Naive thymus-derived CD4-positive, alpha-beta T cell (primary cell): ENCODE results near the gene KIAA0825. TPM values are rescaled to one million over a fixed set of nuclear protein-coding genes. Genes with fewer than 3 reads are reported as not detected.

Experiments used
- ATAC-seq: fragments of 150-1000 bp; cut with Tn5 transposase; 2 replicates; pipeline ENCODE4 v1.10.0; 2021; ENCODE audit warnings: mild to moderate bottlenecking, moderate library complexity
- CTCF ChIA-PET: fragments of 350-600 bp; sonication (Branson Sonifier 250); formaldehyde crosslinking; loops from one replicate; lab custom pipeline; 2021; ENCODE audit warnings: antibody characterized with exemption; lab: Charles Lee
- POLR2A ChIA-PET: fragments of 350-600 bp; sonication (Branson Sonifier 250); formaldehyde crosslinking; loops from one replicate; lab custom pipeline; 2021; ENCODE audit warnings: antibody characterized with exemption, inconsistent platforms; lab: Charles Lee
- DNase-seq, 9 donors: peaks; one replicate each; pipeline versions ENCODE4 v3.0.0 to v3.0.0-alpha.2; 2020 to 2022; ENCODE audit warnings: mixed read lengths in 1 of 9
- H3K27ac ChIP-seq: one replicate; pipeline ENCODE4 v1.7.0; 2013; ENCODE audit warnings: mild to moderate bottlenecking, low read depth, low read length, moderate library complexity
- H3K27me3 ChIP-seq, 2 donors: one replicate each; pipeline ENCODE4 v1.7.0; 2013; ENCODE audit warnings: low read length in 2 of 2, mild to moderate bottlenecking in 2 of 2, moderate library complexity in 2 of 2; ENCODE audit not compliant: control insufficient read depth in 2 of 2, insufficient read depth in 2 of 2
- H3K36me3 ChIP-seq, 3 experiments: 1 replicate in 2 of 3; 2 replicates in 1 of 3; pipeline ENCODE4 v1.7.0; 2013; ENCODE audit warnings: low read length in 3 of 3, mild to moderate bottlenecking in 3 of 3, moderate library complexity in 1 of 3; ENCODE audit not compliant: insufficient read depth in 3 of 3, control insufficient read depth in 2 of 3
- H3K4me1 ChIP-seq, 2 donors: one replicate each; pipeline ENCODE4 v1.7.0; 2013; ENCODE audit warnings: low read length in 2 of 2, mild to moderate bottlenecking in 2 of 2, moderate library complexity in 1 of 2; ENCODE audit not compliant: control insufficient read depth in 2 of 2, insufficient read depth in 2 of 2
- H3K4me3 ChIP-seq: 2 replicates; pipeline ENCODE4 v1.7.0; 2013; ENCODE audit warnings: mild to moderate bottlenecking, low read length
- H3K9me3 ChIP-seq, 3 experiments: 1 replicate in 2 of 3; 2 replicates in 1 of 3; pipeline ENCODE4 v1.7.0; 2013; ENCODE audit warnings: low read length in 3 of 3; ENCODE audit not compliant: control insufficient read depth in 2 of 3
- H3K27ac Mint-ChIP-seq, 9 donors: one replicate each; pipeline ENCODE4 v1.8.0; 2020 to 2022; ENCODE audit warnings: mixed read lengths in 9 of 9, mild to moderate bottlenecking in 8 of 9, moderate library complexity in 5 of 9, inconsistent platforms in 2 of 9
- H3K27me3 Mint-ChIP-seq, 5 donors: one replicate each; pipeline ENCODE4 v1.8.0; 2021 to 2022; ENCODE audit warnings: mixed read lengths in 5 of 5, mild to moderate bottlenecking in 1 of 5
- H3K36me3 Mint-ChIP-seq, 5 donors: one replicate each; pipeline ENCODE4 v1.8.0; 2020 to 2022; ENCODE audit warnings: mixed read lengths in 5 of 5, mild to moderate bottlenecking in 3 of 5, inconsistent platforms in 1 of 5
- H3K4me1 Mint-ChIP-seq, 7 donors: one replicate each; pipeline ENCODE4 v1.8.0; 2020 to 2022; ENCODE audit warnings: mixed read lengths in 7 of 7, mild to moderate bottlenecking in 3 of 7, inconsistent platforms in 1 of 7
- H3K4me3 Mint-ChIP-seq, 10 donors: one replicate each; pipeline ENCODE4 v1.8.0; 2020 to 2022; ENCODE audit warnings: mild to moderate bottlenecking in 10 of 10, mixed read lengths in 10 of 10, moderate library complexity in 6 of 10, inconsistent platforms in 2 of 10
- H3K9me3 Mint-ChIP-seq, 11 donors: one replicate each; pipeline ENCODE4 v1.8.0; 2020 to 2022; ENCODE audit warnings: mixed read lengths in 11 of 11, mild to moderate bottlenecking in 4 of 11, inconsistent platforms in 1 of 11, moderate library complexity in 1 of 11
- intact Hi-C, 2 donors: fragments of 100-400 bp; cut with micrococcal nuclease; formaldehyde crosslinking; loops; one replicate each; pipeline ENCODE4 v1.15.1; 2023
- polyA plus RNA-seq, 2 donors: library from polyadenylated mRNA; unstranded; fragments of 300-500 nt; fragmentation: Illumina TruSeq; gene quantifications; one replicate each; pipeline ENCODE4 v1.2.3, GENCODE V29; 2021
- total RNA-seq, 6 experiments: library from RNA in 5 of 6; stranded (reverse) in 5 of 6; gene quantifications; 1 replicate in 5 of 6; 2 replicates in 1 of 6; pipeline ENCODE4 v1.2.3 and lab custom pipeline; 2021 to 2026

Gene KIAA0825
- total and polyA plus RNA-seq, 7 experiments from 2014 or later, result 0.38 to 3.2 (median 1.3) TPM

GRCh38 chr5:94396687-94397086 is 221.7 kb downstream of the KIAA0825 start:
- ATAC-seq (no peak), DNase-seq (no peak)
- H3K9me3 Mint-ChIP-seq, result peaks cover 0 to 4% (median 0%) of the 10 kb centered on the region in 11 donors
- H3K27ac Mint-ChIP-seq, result no peak overlapping the region
- H3K4me1 Mint-ChIP-seq, result no peaks in the 10 kb centered on the region
- no peaks in the 10 kb centered on the region for H3K27me3 ChIP-seq
- H3K36me3 Mint-ChIP-seq, result peaks cover 0 to 7% (median 0%) of the 10 kb centered on the region in 5 donors
- H3K36me3 ChIP-seq, result no peaks in the 10 kb centered on the region
- no peak overlapping the region for H3K27ac ChIP-seq
- ChIA-PET POLR2A (no interaction called here), CTCF (no interaction called here)
- no peaks in the 10 kb centered on the region for H3K4me1 ChIP-seq
- H3K4me3 ChIP-seq, result no peak overlapping the region
- intact Hi-C loops, result no loop called here
- peaks cover 0 to 3% (median 0%) of the 10 kb centered on the region in 5 donors for H3K27me3 Mint-ChIP-seq
- no peak overlapping the region for H3K4me3 Mint-ChIP-seq
- H3K9me3 ChIP-seq, result no peaks in the 10 kb centered on the region

DNA sequence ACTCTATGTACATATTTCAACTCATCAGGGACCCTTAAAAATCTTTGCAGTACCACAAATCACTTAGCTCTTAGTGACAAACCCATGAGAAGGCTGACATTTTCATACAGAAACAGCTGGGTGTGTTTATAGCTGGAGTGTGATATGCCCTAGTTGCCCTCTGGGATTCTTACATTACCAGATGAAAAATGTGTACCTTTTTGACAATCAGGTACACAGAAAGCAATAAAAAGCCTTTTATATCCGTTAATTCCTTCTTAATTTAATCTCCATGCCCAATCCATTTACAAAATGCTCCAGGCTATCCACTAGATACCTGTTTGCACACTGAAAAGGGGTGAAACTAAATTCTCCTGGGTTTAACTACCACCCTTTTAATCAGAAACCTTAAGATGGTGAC is 222.9 kb downstream of the KIAA0825 start:
- H3K9me3 Mint-ChIP-seq, result peaks cover 0 to 4% (median 0%) of the 10 kb centered on the region in 11 donors
- H3K4me3 ChIP-seq, result no peak overlapping the region
- no peak overlapping the region for H3K27ac Mint-ChIP-seq
- H3K4me3 Mint-ChIP-seq, result no peak overlapping the region
- H3K36me3 ChIP-seq, result no peaks in the 10 kb centered on the region
- peaks cover 0 to 3% (median 0%) of the 10 kb centered on the region in 5 donors for H3K27me3 Mint-ChIP-seq
- CTCF ChIA-PET, result no interaction called here
- no peaks in the 10 kb centered on the region for H3K4me1 ChIP-seq
- no peak overlapping the region for H3K27ac ChIP-seq
- POLR2A ChIA-PET, result no interaction called here
- H3K27me3 ChIP-seq, result no peaks in the 10 kb centered on the region
- DNase-seq (no peak), ATAC-seq (no peak)
- intact Hi-C loops, result no loop called here
- H3K36me3 Mint-ChIP-seq, result peaks cover 0 to 7% (median 0%) of the 10 kb centered on the region in 5 donors
- H3K4me1 Mint-ChIP-seq, result no peaks in the 10 kb centered on the region
- H3K9me3 ChIP-seq, result no peaks in the 10 kb centered on the region

DNA sequence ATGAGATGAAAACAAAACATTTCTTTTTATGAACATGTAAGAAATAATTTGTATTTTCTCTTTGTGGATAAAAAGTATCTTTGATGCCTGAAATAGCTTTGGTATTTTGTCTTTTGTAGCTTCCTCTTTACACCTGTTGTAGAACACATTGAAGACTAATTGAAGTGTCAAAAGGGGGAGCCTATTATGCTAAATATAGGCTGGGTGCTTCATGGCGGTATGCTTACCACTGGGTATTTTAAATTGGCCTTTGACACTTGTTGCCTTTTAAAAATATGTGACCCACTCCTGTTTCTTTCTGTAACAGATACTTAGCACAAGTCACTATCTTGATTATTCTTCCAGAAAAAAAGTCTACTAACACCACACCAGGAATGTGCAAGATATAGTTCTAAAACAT is 226.4 kb downstream of the KIAA0825 start:
- DNase-seq (no peak), ATAC-seq (no peak)
- no peak overlapping the region for H3K4me3 Mint-ChIP-seq
- POLR2A ChIA-PET, result no interaction called here
- Histone ChIP-seq H3K4me1 (no peaks in the 10 kb centered on the region), H3K36me3 (no peaks in the 10 kb centered on the region), H3K27me3 (no peaks in the 10 kb centered on the region), H3K9me3 (no peaks in the 10 kb centered on the region), H3K27ac (no peak overlapping the region), H3K4me3 (no peak overlapping the region)
- H3K27me3 Mint-ChIP-seq, result no peaks in the 10 kb centered on the region
- peaks cover 0 to 7% (median 0%) of the 10 kb centered on the region in 7 donors for H3K4me1 Mint-ChIP-seq
- peaks cover 0 to 4% (median 0%) of the 10 kb centered on the region in 11 donors for H3K9me3 Mint-ChIP-seq
- peaks cover 0 to 4% (median 0%) of the 10 kb centered on the region in 5 donors for H3K36me3 Mint-ChIP-seq
- no peak overlapping the region for H3K27ac Mint-ChIP-seq
- CTCF ChIA-PET, result no interaction called here
- intact Hi-C loops, result no loop called here

DNA sequence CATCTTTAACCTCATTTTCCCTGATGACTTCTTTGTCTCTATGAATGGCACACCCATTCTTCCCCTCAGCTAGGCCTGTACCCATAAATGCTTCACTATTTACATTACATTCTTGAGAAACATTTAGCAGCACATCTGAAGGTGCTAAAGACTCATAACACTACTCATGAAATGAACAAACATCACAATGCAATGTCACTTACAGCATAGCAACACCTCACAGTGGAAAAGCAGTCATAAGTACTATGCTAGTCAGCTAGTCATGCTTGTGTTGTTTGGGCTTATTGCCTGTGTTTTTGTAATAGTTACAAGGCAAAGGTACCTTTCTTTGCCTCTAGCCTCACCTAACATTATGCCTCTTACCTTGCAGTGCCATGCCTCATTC is 228.9 kb downstream of the KIAA0825 start:
- CTCF ChIA-PET, result no interaction called here
- intact Hi-C loops, result no loop called here
- no peaks in the 10 kb centered on the region for H3K9me3 ChIP-seq
- H3K4me1 Mint-ChIP-seq, result peaks cover 0 to 7% (median 0%) of the 10 kb centered on the region in 7 donors
- no peaks in the 10 kb centered on the region for H3K27me3 Mint-ChIP-seq
- no peak overlapping the region for H3K4me3 ChIP-seq
- ATAC-seq (no peak), DNase-seq (no peak)
- H3K27me3 ChIP-seq, result no peaks in the 10 kb centered on the region
- H3K36me3 Mint-ChIP-seq, result no peaks in the 10 kb centered on the region
- no peak overlapping the region for H3K27ac ChIP-seq
- H3K4me1 ChIP-seq, result no peaks in the 10 kb centered on the region
- peak overlapping the region in 1 of 9 donors; percentile 39 for H3K27ac Mint-ChIP-seq
- no peak overlapping the region for H3K4me3 Mint-ChIP-seq
- peaks cover 0 to 4% (median 0%) of the 10 kb centered on the region in 11 donors for H3K9me3 Mint-ChIP-seq
- POLR2A ChIA-PET, result no interaction called here
- no peaks in the 10 kb centered on the region for H3K36me3 ChIP-seq

DNA sequence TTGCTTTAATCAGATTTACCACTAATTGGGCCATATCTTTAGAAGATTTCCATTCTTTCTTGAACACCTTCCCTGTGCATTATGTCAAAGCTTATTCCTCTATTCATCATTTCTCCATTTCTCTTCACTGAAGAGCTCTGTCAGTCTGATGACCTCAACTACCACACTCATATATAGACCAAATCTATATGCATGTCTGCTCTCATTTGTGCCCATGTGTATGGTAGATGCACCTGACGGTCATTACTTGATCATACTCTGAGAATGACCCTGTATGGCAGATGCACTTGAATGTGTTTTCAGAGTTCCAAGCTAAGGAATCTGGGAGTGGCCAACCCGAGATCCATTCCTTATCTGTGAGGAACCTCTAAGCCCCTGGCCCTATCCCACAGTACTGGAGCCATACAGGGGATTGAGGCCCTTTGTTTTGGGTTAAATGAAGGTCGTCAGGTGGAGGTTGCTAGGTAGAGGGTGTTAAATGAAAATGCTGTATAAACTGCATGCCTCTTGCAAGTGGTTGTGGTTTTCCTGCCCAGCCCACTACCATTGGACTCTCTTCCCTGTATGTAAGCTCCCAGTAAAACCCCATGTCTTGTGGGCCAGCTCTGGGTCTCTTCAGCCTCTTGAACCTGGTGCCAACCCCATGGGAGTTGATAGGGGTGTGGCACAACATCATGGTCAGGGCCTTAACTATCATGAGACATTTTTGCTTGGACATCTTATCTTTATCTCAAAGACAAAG is 229.5 kb downstream of the KIAA0825 start:
- Histone ChIP-seq H3K36me3 (no peaks in the 10 kb centered on the region), H3K4me3 (no peak overlapping the region), H3K27me3 (no peaks in the 10 kb centered on the region), H3K4me1 (no peaks in the 10 kb centered on the region), H3K27ac (no peak overlapping the region), H3K9me3 (no peaks in the 10 kb centered on the region)
- Mint-ChIP-seq H3K36me3 (peaks cover 0 to 4% (median 0%) of the 10 kb centered on the region in 5 donors), H3K27ac (peak overlapping the region in 1 of 9 donors; percentile 39), H3K9me3 (peaks cover 0 to 4% (median 0%) of the 10 kb centered on the region in 11 donors), H3K4me3 (no peak overlapping the region), H3K27me3 (no peaks in the 10 kb centered on the region), H3K4me1 (peaks cover 0 to 7% (median 0%) of the 10 kb centered on the region in 7 donors)
- CTCF ChIA-PET, result no interaction called here
- intact Hi-C loops, result no loop called here
- no peak for DNase-seq
- POLR2A ChIA-PET, result no interaction called here
- ATAC-seq, result no peak

DNA sequence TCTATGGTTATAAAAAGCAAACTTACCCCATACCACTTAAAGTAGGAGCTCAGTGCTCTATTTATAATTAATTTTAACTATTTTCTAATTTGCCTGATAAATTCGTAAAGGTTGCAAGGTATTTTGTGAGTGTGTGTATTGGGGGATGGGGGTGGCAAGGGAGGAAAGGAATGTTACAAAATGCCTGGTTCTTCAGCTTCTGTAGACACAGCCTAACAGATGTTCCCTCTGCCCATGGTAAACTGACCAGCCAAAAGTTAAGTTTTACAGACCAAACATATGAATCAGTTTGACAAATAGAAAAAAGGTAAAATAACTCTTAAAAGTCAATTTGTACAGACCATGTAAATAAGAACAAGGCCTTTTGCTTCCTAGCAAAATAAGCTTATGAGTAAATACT is 232.6 kb downstream of the KIAA0825 start:
- Histone ChIP-seq H3K4me1 (no peaks in the 10 kb centered on the region), H3K36me3 (no peaks in the 10 kb centered on the region), H3K27ac (no peak overlapping the region), H3K27me3 (no peaks in the 10 kb centered on the region), H3K4me3 (no peak overlapping the region), H3K9me3 (no peaks in the 10 kb centered on the region)
- H3K9me3 Mint-ChIP-seq, result peaks cover 0 to 4% (median 0%) of the 10 kb centered on the region in 11 donors
- ATAC-seq (no peak), DNase-seq (no peak)
- H3K36me3 Mint-ChIP-seq, result peaks cover 0 to 9% (median 0%) of the 10 kb centered on the region in 5 donors
- H3K4me3 Mint-ChIP-seq, result no peak overlapping the region
- intact Hi-C loops, result no loop called here
- no peak overlapping the region for H3K27ac Mint-ChIP-seq
- peaks cover 0 to 7% (median 0%) of the 10 kb centered on the region in 7 donors for H3K4me1 Mint-ChIP-seq
- ChIA-PET CTCF (no interaction called here), POLR2A (no interaction called here)
- H3K27me3 Mint-ChIP-seq, result no peaks in the 10 kb centered on the region

GRCh38 chr5:94378062-94378461 is 240.3 kb downstream of the KIAA0825 start:
- H3K27ac Mint-ChIP-seq, result no peak overlapping the region
- Histone ChIP-seq H3K4me3 (no peak overlapping the region), H3K36me3 (no peaks in the 10 kb centered on the region), H3K27me3 (no peaks in the 10 kb centered on the region), H3K27ac (no peak overlapping the region), H3K9me3 (no peaks in the 10 kb centered on the region), H3K4me1 (no peaks in the 10 kb centered on the region)
- H3K36me3 Mint-ChIP-seq, result peaks cover 0 to 4% (median 0%) of the 10 kb centered on the region in 5 donors
- H3K4me3 Mint-ChIP-seq, result no peak overlapping the region
- no peak for ATAC-seq
- DNase-seq, result no peak
- intact Hi-C loops, result no loop called here
- H3K4me1 Mint-ChIP-seq, result no peaks in the 10 kb centered on the region
- no peaks in the 10 kb centered on the region for H3K27me3 Mint-ChIP-seq
- CTCF ChIA-PET, result no interaction called here
- peaks cover 0 to 3% (median 0%) of the 10 kb centered on the region in 11 donors for H3K9me3 Mint-ChIP-seq
- POLR2A ChIA-PET, result interaction anchor here (0.7 kb wide), 1 partner anchor 44 kb away, joined by 3 read pairs; no protein-coding TSS in a partner anchor
